Caco-2 (cell line): ENCODE results near the gene PROB1. TPM values are rescaled to one million over a fixed set of nuclear protein-coding genes. Genes with fewer than 3 reads are reported as not detected.

Source experiments
- BruUV-seq: library from RNA; stranded (reverse); fragments of 400-500 nt; replicated peaks from 2 replicates; lab custom pipeline; 2021; lab: Mats Ljungman, UMichigan
- CTCF ChIA-PET: fragments of 300-600 bp; sonication (Branson Sonifier 250); formaldehyde crosslinking; loops from one replicate; lab custom pipeline; 2022; ENCODE audit warnings: antibody characterized with exemption; lab: Charles Lee
- POLR2A ChIA-PET: fragments of 300-600 bp; sonication (Branson Sonifier 250); formaldehyde crosslinking; loops from one replicate; lab custom pipeline; 2022; ENCODE audit warnings: antibody characterized with exemption; lab: Charles Lee
- DNase-seq, 2 experiments: peaks; one replicate each; pipeline versions ENCODE4 v3.0.0 to v3.0.0-alpha.2; 2020 to 2022
- H3K27me3 ChIP-seq: replicated peaks from 2 replicates; pipeline ENCODE4 v1.6.0; 2011; ENCODE audit warnings: low read length; ENCODE audit not compliant: control insufficient read depth, insufficient read depth
- H3K36me3 ChIP-seq: 2 replicates; pipeline ENCODE4 v1.5.1; 2011; ENCODE audit warnings: low read length; ENCODE audit not compliant: control insufficient read depth, insufficient read depth
- H3K4me1 ChIP-seq: fragments of 250-450 bp; sonication (Bioruptor Pico); 2 replicates; pipeline ENCODE4 v1.5.1; 2020; ENCODE audit warnings: mild to moderate bottlenecking
- H3K4me3 ChIP-seq: 2 replicates; pipeline ENCODE4 v1.5.1; 2011; ENCODE audit warnings: low read depth, mild to moderate bottlenecking, control low read depth, low read length
- H3K9me3 ChIP-seq: fragments of 250-450 bp; sonication (Bioruptor Pico); 2 replicates; pipeline ENCODE4 v1.5.1; 2020; ENCODE audit warnings: mild to moderate bottlenecking, moderate library complexity
- H3K27ac Mint-ChIP-seq: one replicate; pipeline ENCODE4 v1.8.0; 2022; ENCODE audit warnings: mixed read lengths; ENCODE audit not compliant: unreplicated experiment
- H3K27me3 Mint-ChIP-seq: one replicate; pipeline ENCODE4 v1.8.0; 2022; ENCODE audit warnings: mixed read lengths; ENCODE audit not compliant: insufficient read depth, unreplicated experiment
- H3K36me3 Mint-ChIP-seq: one replicate; pipeline ENCODE4 v1.8.0; 2022; ENCODE audit warnings: mild to moderate bottlenecking, mixed read lengths; ENCODE audit not compliant: insufficient read depth, unreplicated experiment
- H3K4me1 Mint-ChIP-seq: one replicate; pipeline ENCODE4 v1.8.0; 2022; ENCODE audit warnings: low read depth, mixed read lengths; ENCODE audit not compliant: unreplicated experiment
- H3K4me3 Mint-ChIP-seq: one replicate; pipeline ENCODE4 v1.8.0; 2022; ENCODE audit warnings: mild to moderate bottlenecking, moderate library complexity, mixed read lengths; ENCODE audit not compliant: unreplicated experiment
- H3K9me3 Mint-ChIP-seq: one replicate; pipeline ENCODE4 v1.8.0; 2022; ENCODE audit warnings: mixed read lengths; ENCODE audit not compliant: unreplicated experiment
- CTCF ChIP-seq, 2 experiments: fragments of 200-600 bp in 1 of 2; IDR thresholded peaks; 1 replicate in 1 of 2; 2 replicates in 1 of 2; pipeline versions ENCODE4 v1.5.1 to v1.8.0; 2011 to 2022; ENCODE audit warnings: antibody characterized with exemption in 1 of 2, control low read depth in 1 of 2, inconsistent platforms in 1 of 2, low read depth in 1 of 2, low read length in 1 of 2, mild to moderate bottlenecking in 1 of 2, moderate library complexity in 1 of 2; ENCODE audit not compliant: insufficient read depth in 1 of 2, severe bottlenecking in 1 of 2, unreplicated experiment in 1 of 2
- intact Hi-C: fragments of 100-400 bp; cut with micrococcal nuclease; formaldehyde crosslinking; loops from one replicate; pipeline ENCODE4 v1.10.0; 2022; ENCODE audit not compliant: unreplicated experiment
- total RNA-seq: library from RNA; stranded (reverse); gene quantifications from 2 replicates; pipeline ENCODE4 v1.2.3, GENCODE V29; 2022

Gene PROB1
- total RNA-seq, 1 experiment from 2014 or later: 2.7 TPM

- H3K27me3 ChIP-seq: no peaks in the 10 kb centered on the region
- H3K36me3 ChIP-seq: no peaks in the 10 kb centered on the region
- H3K9me3 Mint-ChIP-seq: no peaks in the 10 kb centered on the region
- ChIA-PET CTCF (no interaction called here), POLR2A (no interaction called here)
- BruUV-seq: no TSS peak
- DNase-seq: no peak
- no peaks in the 10 kb centered on the region for H3K27me3 Mint-ChIP-seq
- peaks cover 11% of the 10 kb centered on the region for H3K4me1 Mint-ChIP-seq
- no peaks in the 10 kb centered on the region for H3K9me3 ChIP-seq
- H3K4me1 ChIP-seq: 0 out of 2 replicates have a peak, but pooled peaks cover 4% of the 10 kb centered on the region
- no peak overlapping the region for H3K4me3 ChIP-seq
- no peak for TF ChIP-seq CTCF (IDR thresholded peaks at IDR 0.05; ENCODE audit: insufficient read depth in 1 of 2, low read depth in 1 of 2, low read length in 1 of 2, severe bottlenecking in 1 of 2, unreplicated experiment in 1 of 2)
- peaks cover 13% of the 10 kb centered on the region for H3K36me3 Mint-ChIP-seq
- intact Hi-C loops: no loop called here
- no peak overlapping the region for H3K4me3 Mint-ChIP-seq
- H3K27ac Mint-ChIP-seq: no peak overlapping the region
These were observed 12.6 kb upstream of the PROB1 start for GRCh38 chr5:139407517-139407916.

GRCh38 chr5:139406963-139407362 lies 12.1 kb upstream of the PROB1 start:
- H3K4me1 Mint-ChIP-seq: peaks cover 13% of the 10 kb centered on the region
- H3K36me3 Mint-ChIP-seq: peaks cover 13% of the 10 kb centered on the region
- Histone ChIP-seq H3K27me3 (no peaks in the 10 kb centered on the region), H3K4me1 (0 out of 2 replicates have a peak, but pooled peaks cover 4% of the 10 kb centered on the region), H3K9me3 (no peaks in the 10 kb centered on the region), H3K4me3 (no peak overlapping the region), H3K36me3 (no peaks in the 10 kb centered on the region)
- H3K9me3 Mint-ChIP-seq: no peaks in the 10 kb centered on the region
- H3K4me3 Mint-ChIP-seq: no peak overlapping the region
- ChIA-PET POLR2A (interaction anchor here (0.5 to 0.6 kb wide), 3 partner anchors 33 to 304 kb away, joined by 3 to 4 read pairs (median 3); partner anchors contain the start of gene MATR3), CTCF (no interaction called here)
- no TSS peak for BruUV-seq
- no peak overlapping the region for H3K27ac Mint-ChIP-seq
- H3K27me3 Mint-ChIP-seq: no peaks in the 10 kb centered on the region
- intact Hi-C loops: no loop called here
- no peak for TF ChIP-seq CTCF (IDR thresholded peaks at IDR 0.05; ENCODE audit: insufficient read depth in 1 of 2, low read depth in 1 of 2, low read length in 1 of 2, severe bottlenecking in 1 of 2, unreplicated experiment in 1 of 2)
- no peak for DNase-seq

- Mint-ChIP-seq H3K4me3 (peak overlapping the region; percentile 90), H3K27ac (peak overlapping the region; percentile 97), H3K9me3 (no peaks in the 10 kb centered on the region), H3K27me3 (no peaks in the 10 kb centered on the region), H3K4me1 (peaks cover 13% of the 10 kb centered on the region), H3K36me3 (peaks cover 14% of the 10 kb centered on the region)
- H3K9me3 ChIP-seq: no peaks in the 10 kb centered on the region
- ChIA-PET POLR2A (interaction anchor here (0.6 to 1.3 kb wide), 4 partner anchors 11 to 111 kb away, joined by 3 to 10 read pairs (median 4); partner anchors contain the start of genes DNAJC18 and MATR3), CTCF (interaction anchor here (0.6 to 1.3 kb wide), 2 partner anchors 12 to 18 kb away, joined by 3 to 5 read pairs; no protein-coding TSS in a partner anchor)
- TSS peak; percentile 33 for BruUV-seq
- DNase-seq: no peak
- 0 out of 2 replicates have a peak, but pooled peaks cover 4% of the 10 kb centered on the region for H3K4me1 ChIP-seq
- no peaks in the 10 kb centered on the region for H3K36me3 ChIP-seq
- TF ChIP-seq CTCF (IDR thresholded peaks at IDR 0.05; ENCODE audit: insufficient read depth in 1 of 2, low read depth in 1 of 2, low read length in 1 of 2, severe bottlenecking in 1 of 2, unreplicated experiment in 1 of 2): no peak
- no peaks in the 10 kb centered on the region for H3K27me3 ChIP-seq
- H3K4me3 ChIP-seq: peak overlapping the region; percentile 57
- intact Hi-C loops: loop anchor here (1.0 kb wide), 3 partner anchors 35 to 206 kb away; partner anchors contain the start of genes DNAJC18, SIL1 and UBE2D2
These were observed 9.6 kb upstream of the PROB1 start for GRCh38 chr5:139404484-139404840.
